GM12878 (cell line): ENCODE data around the gene SLAMF9.

Source experiments
- ATF3 ChIP-seq: IDR thresholded peaks from 2 replicates; pipeline ENCODE4 v1.6.1; 2011; ENCODE audit warnings: low read depth, mild to moderate bottlenecking, low read length, moderate library complexity, borderline replicate concordance; ENCODE audit errors: extremely low read depth
- CTCF ChIP-seq, 3 experiments: IDR thresholded peaks in 2 of 3; conservative IDR thresholded peaks in 1 of 3; 2 replicates each; pipeline ENCODE4 v1.5.1; 2011; ENCODE audit warnings: low read depth in 3 of 3, low read length in 3 of 3, mild to moderate bottlenecking in 3 of 3, control low read depth in 2 of 3, moderate library complexity in 2 of 3, inconsistent platforms in 1 of 3, mixed read lengths in 1 of 3; ENCODE audit not compliant: control insufficient read depth in 2 of 3, insufficient read depth in 1 of 3; ENCODE audit errors: extremely low read depth in 1 of 3
- EP300 ChIP-seq, 2 experiments: fragments of 150-350 bp in 1 of 2; IDR thresholded peaks; 2 replicates each; pipeline ENCODE4 v1.6.1; 2011 to 2012; ENCODE audit warnings: low read depth in 2 of 2, low read length in 2 of 2, borderline replicate concordance in 1 of 2, improper control_type of control experiment in 1 of 2, inconsistent platforms in 1 of 2; ENCODE audit not compliant: control insufficient read depth in 1 of 2
- HDAC6 ChIP-seq: fragments of 200-600 bp; sonication (generic); IDR thresholded peaks from one replicate; pipeline ENCODE4 v1.8.0; 2017; ENCODE audit warnings: antibody characterized with exemption; ENCODE audit not compliant: unreplicated experiment
- TAF1 ChIP-seq: IDR thresholded peaks from 2 replicates; pipeline ENCODE4 v1.6.1; 2011; ENCODE audit warnings: mild to moderate bottlenecking, low read depth, low read length, borderline replicate concordance
- ZSCAN29 ChIP-seq: fragments of 450-650 bp; IDR thresholded peaks from 2 replicates; pipeline ENCODE4 v1.6.1; 2017; ENCODE audit warnings: mild to moderate bottlenecking, moderate library complexity

GRCh38 chr1:159990005-159990404 lies 36.0 kb upstream of the SLAMF9 start:
- TF ChIP-seq CTCF (IDR thresholded peaks at IDR 0.05 in 2 of 3, conservative IDR thresholded peaks at IDR 0.05 in 1 of 3; ENCODE audit: control insufficient read depth in 2 of 3, extremely low read depth in 1 of 3, insufficient read depth in 1 of 3, low read depth in 3 of 3, low read length in 3 of 3) (no peak), EP300 (IDR thresholded peaks at IDR 0.05; ENCODE audit: borderline replicate concordance in 1 of 2, control insufficient read depth in 1 of 2, low read depth in 2 of 2, low read length in 2 of 2) (no peak), TAF1 (no peak), HDAC6 (no peak), ATF3 (no peak), ZSCAN29 (no peak)
